Fibroblast of lung (primary cell): ENCODE measurements around the gene KRTAP16-1.

Source experiments
- EZH2 ChIP-seq: IDR thresholded peaks from 2 replicates; pipeline ENCODE4 v1.5.1; 2012; ENCODE audit warnings: low read length, control low read depth, mild to moderate bottlenecking; ENCODE audit errors: missing control alignments
- TF ChIP-seq, protein P1 (sequence below), 2 donors: IDR thresholded peaks in 1 of 2; conservative IDR thresholded peaks in 1 of 2; 1 replicate in 1 of 2; 2 replicates in 1 of 2; pipeline ENCODE4 v1.5.1; 2011 to 2012; ENCODE audit warnings: low read length in 2 of 2, control low read depth in 1 of 2, inconsistent platforms in 1 of 2, low read depth in 1 of 2, mild to moderate bottlenecking in 1 of 2

DNA sequence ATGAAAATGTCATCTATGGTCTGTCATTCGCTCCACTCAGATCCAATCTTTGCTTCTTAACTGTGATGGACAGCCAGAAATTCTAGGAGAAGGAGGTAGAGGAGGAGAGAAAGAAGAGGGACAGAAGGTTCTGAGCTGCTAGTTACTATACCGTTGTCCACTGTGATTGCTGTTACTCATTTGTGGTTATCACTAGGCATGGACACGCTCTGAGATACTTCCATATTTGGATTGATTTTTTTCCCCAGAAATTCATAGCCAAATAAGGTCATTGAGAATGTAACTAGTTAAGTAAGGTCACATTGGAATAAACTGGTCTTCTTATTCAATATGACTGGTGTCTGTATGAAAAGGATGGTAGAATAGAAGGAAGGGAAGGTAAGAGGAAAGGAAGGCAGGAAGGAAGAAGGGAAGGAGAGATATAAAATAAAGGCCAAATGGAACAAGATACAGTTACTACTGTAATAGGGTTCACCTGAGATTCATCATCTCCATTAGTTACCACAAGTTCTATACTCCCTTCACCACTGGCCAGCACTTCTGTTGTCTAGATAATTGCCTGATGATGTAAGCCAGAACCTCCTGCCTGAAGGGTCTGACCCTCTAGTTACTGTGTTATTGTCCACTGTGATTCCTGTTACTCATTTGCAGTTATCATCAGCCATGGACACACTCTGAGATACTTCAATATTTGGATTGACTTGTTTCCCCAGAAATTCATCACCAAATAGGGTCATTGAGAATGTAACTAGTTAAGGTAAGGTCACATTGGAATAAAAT lies 30.7 kb downstream of the KRTAP16-1 start:
- TF ChIP-seq, protein P1, sequence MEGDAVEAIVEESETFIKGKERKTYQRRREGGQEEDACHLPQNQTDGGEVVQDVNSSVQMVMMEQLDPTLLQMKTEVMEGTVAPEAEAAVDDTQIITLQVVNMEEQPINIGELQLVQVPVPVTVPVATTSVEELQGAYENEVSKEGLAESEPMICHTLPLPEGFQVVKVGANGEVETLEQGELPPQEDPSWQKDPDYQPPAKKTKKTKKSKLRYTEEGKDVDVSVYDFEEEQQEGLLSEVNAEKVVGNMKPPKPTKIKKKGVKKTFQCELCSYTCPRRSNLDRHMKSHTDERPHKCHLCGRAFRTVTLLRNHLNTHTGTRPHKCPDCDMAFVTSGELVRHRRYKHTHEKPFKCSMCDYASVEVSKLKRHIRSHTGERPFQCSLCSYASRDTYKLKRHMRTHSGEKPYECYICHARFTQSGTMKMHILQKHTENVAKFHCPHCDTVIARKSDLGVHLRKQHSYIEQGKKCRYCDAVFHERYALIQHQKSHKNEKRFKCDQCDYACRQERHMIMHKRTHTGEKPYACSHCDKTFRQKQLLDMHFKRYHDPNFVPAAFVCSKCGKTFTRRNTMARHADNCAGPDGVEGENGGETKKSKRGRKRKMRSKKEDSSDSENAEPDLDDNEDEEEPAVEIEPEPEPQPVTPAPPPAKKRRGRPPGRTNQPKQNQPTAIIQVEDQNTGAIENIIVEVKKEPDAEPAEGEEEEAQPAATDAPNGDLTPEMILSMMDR (conservative IDR thresholded peaks at IDR 0.05 in 1 of 2, IDR thresholded peaks at IDR 0.05 in 1 of 2; ENCODE audit: low read depth in 1 of 2, low read length in 2 of 2): no peak
- no peak for TF ChIP-seq EZH2
